HCT116 (cell line): ENCODE results near the gene EEF1G.

ENCODE experiments used
- CTCF ChIP-seq, 3 experiments: fragments of 200-600 bp in 1 of 3; sonication (generic) in 1 of 3; IDR thresholded peaks in 2 of 3; conservative IDR thresholded peaks in 1 of 3; 2 replicates each; pipeline ENCODE4 v1.5.1; 2012 to 2017; ENCODE audit warnings: low read depth in 2 of 3, low read length in 2 of 3, antibody characterized with exemption in 1 of 3, borderline replicate concordance in 1 of 3, control low read depth in 1 of 3, mild to moderate bottlenecking in 1 of 3, mixed read lengths in 1 of 3, mixed run types in 1 of 3, moderate library complexity in 1 of 3; ENCODE audit not compliant: insufficient read depth in 1 of 3
- EGR1 ChIP-seq: IDR thresholded peaks from 2 replicates; pipeline ENCODE4 v1.6.1; 2012; ENCODE audit warnings: low read depth
- EZH2 ChIP-seq: fragments of 200-600 bp; sonication (generic); IDR thresholded peaks from 2 replicates; pipeline ENCODE4 v1.6.1; 2017; ENCODE audit warnings: antibody characterized with exemption, mixed run types
- EZH2phosphoT487 ChIP-seq: fragments of 200-600 bp; IDR thresholded peaks from 2 replicates; pipeline ENCODE4 v1.6.1; 2018; ENCODE audit warnings: antibody characterized with exemption, borderline replicate concordance
- MAX ChIP-seq: IDR thresholded peaks from 2 replicates; pipeline ENCODE4 v1.6.1; 2012
- POLR2A ChIP-seq: IDR thresholded peaks from 2 replicates; pipeline ENCODE4 v1.7.0; 2011; ENCODE audit warnings: borderline replicate concordance; ENCODE audit not compliant: insufficient read depth, insufficient read length; ENCODE audit errors: extremely low read depth
- POLR2AphosphoS5 ChIP-seq: IDR thresholded peaks from 2 replicates; pipeline ENCODE4 v1.6.1; 2011; ENCODE audit warnings: mild to moderate bottlenecking, low read depth, low read length, moderate library complexity
- SIN3A ChIP-seq: IDR thresholded peaks from 2 replicates; pipeline ENCODE4 v1.6.1; 2012; ENCODE audit warnings: low read depth
- SP1 ChIP-seq: IDR thresholded peaks from 2 replicates; pipeline ENCODE4 v1.6.1; 2012; ENCODE audit warnings: low read depth
- TCF7L2 ChIP-seq: IDR thresholded peaks from 2 replicates; pipeline ENCODE4 v1.7.0; 2011; ENCODE audit warnings: borderline replicate concordance, inconsistent platforms; ENCODE audit not compliant: insufficient read depth, insufficient read length; ENCODE audit errors: extremely low read depth
- YY1 ChIP-seq: IDR thresholded peaks from 2 replicates; pipeline ENCODE4 v1.6.1; 2011; ENCODE audit warnings: low read length, low read depth, moderate library complexity, mild to moderate bottlenecking; ENCODE audit not compliant: insufficient replicate concordance; ENCODE audit errors: extremely low read depth
- ZBTB33 ChIP-seq: IDR thresholded peaks from 2 replicates; pipeline ENCODE4 v1.6.1; 2011; ENCODE audit warnings: mild to moderate bottlenecking, low read length, moderate library complexity; ENCODE audit not compliant: insufficient replicate concordance; ENCODE audit errors: extremely low read depth
- ZNF274 ChIP-seq: fragments of 200-500 bp; sonication (Bioruptor generic); IDR thresholded peaks from 2 replicates; pipeline ENCODE4 v1.6.1; 2014; ENCODE audit warnings: mild to moderate bottlenecking, low read depth, low read length, inconsistent platforms

GRCh38 chr11:62615521-62615920 lies 41.8 kb upstream of the EEF1G start:
- TF ChIP-seq POLR2A: no peak
- TF ChIP-seq CTCF (IDR thresholded peaks at IDR 0.05 in 2 of 3, conservative IDR thresholded peaks at IDR 0.05 in 1 of 3; ENCODE audit: borderline replicate concordance in 1 of 3, insufficient read depth in 1 of 3, low read depth in 2 of 3, low read length in 2 of 3): no peak
- no peak for TF ChIP-seq EZH2
- TF ChIP-seq SP1: no peak
- no peak for TF ChIP-seq EGR1
- no peak for TF ChIP-seq POLR2AphosphoS5
- TF ChIP-seq MAX: no peak
- TF ChIP-seq SIN3A: no peak
- TF ChIP-seq ZNF274: no peak
- TF ChIP-seq ZBTB33: no peak
- TF ChIP-seq YY1: no peak
- no peak for TF ChIP-seq EZH2phosphoT487
- no peak for TF ChIP-seq TCF7L2
